Suprapubic skin (tissue), 4 donors: ENCODE results near the gene CCM2. TPM values are rescaled to one million over a fixed set of nuclear protein-coding genes. Genes with fewer than 3 reads are reported as not detected.

ENCODE experiments used
- DNase-seq, 2 donors: peaks; one replicate each; pipeline ENCODE4 v3.0.0-alpha.2; 2019; ENCODE audit warnings: low spot score in 2 of 2
- H3K27ac ChIP-seq: fragments of 200-600 bp; sonication (generic); one replicate; pipeline ENCODE4 v1.5.1; 2019
- H3K27me3 ChIP-seq: fragments of 200-600 bp; sonication (generic); one replicate; pipeline ENCODE4 v1.5.1; 2019
- H3K36me3 ChIP-seq: fragments of 200-600 bp; sonication (generic); one replicate; pipeline ENCODE4 v1.5.1; 2019
- H3K4me1 ChIP-seq: fragments of 200-600 bp; sonication (generic); one replicate; pipeline ENCODE4 v1.5.1; 2019
- H3K4me3 ChIP-seq: fragments of 200-600 bp; sonication (generic); one replicate; pipeline ENCODE4 v1.5.1; 2019; ENCODE audit warnings: mild to moderate bottlenecking
- H3K9me3 ChIP-seq: fragments of 200-600 bp; sonication (generic); one replicate; pipeline ENCODE4 v1.5.1; 2019
- EP300 ChIP-seq: sonication (generic); formaldehyde crosslinking; IDR thresholded peaks from one replicate; pipeline ENCODE4 v1.6.1; 2017; ENCODE audit warnings: antibody characterized with exemption
- POLR2A ChIP-seq, 2 donors: fragments of 450-650 bp; IDR thresholded peaks; one replicate each; pipeline ENCODE4 v1.6.1; 2017; ENCODE audit warnings: antibody characterized with exemption in 2 of 2, mild to moderate bottlenecking in 2 of 2, moderate library complexity in 2 of 2
- POLR2AphosphoS5 ChIP-seq, 3 donors: sonication (generic); formaldehyde crosslinking; IDR thresholded peaks; one replicate each; pipeline ENCODE4 v1.6.1; 2017; ENCODE audit warnings: antibody characterized with exemption in 3 of 3
- WGBS: methylation state at CpG from one replicate; pipeline ENCODE4 v1.1.5; 2018; 5-methylcytosine and 5-hydroxymethylcytosine counted together
- total RNA-seq, 4 donors: library from RNA; depleted of rRNA; stranded (reverse); fragments of >200 nt; gene quantifications; one replicate each; pipeline ENCODE4 v1.1.0, GENCODE V29; 2016
- TF ChIP-seq, protein P1 (sequence below), 2 donors: fragments of 200-600 bp in 1 of 2; fragments of 450-650 bp in 1 of 2; sonication (generic) in 1 of 2; IDR thresholded peaks; one replicate each; pipeline ENCODE4 v1.5.1; 2016 to 2019; ENCODE audit warnings: antibody characterized with exemption in 2 of 2, mild to moderate bottlenecking in 1 of 2, moderate library complexity in 1 of 2

Gene CCM2
- total RNA-seq, 4 donors from 2014 or later: 34.3 to 42.3 (median 35.9) TPM

DNA sequence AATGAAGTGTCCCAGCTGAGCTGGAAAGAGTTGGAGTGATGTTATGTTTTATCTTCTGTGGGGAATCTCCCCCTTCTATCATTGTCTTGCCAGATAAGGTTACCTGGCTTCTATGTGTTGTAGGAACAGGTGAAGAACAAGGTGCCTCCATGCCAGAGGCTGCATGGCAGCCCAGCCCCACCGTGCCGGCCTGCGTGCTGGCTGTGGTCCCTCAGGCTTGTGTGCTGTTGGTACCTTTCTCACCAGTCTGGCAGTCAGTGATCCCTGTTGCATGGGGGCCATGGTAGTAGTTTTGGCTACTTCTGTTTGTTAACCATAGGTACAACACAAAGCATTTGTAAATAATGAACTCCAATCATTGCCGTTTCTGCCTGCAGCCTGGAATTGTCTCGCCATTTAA is 37.9 kb downstream of the CCM2 start:
- Histone ChIP-seq H3K4me3 (no peak overlapping the region), H3K4me1 (peaks cover 50% of the 10 kb centered on the region), H3K9me3 (no peaks in the 10 kb centered on the region), H3K27me3 (no peaks in the 10 kb centered on the region), H3K36me3 (peaks cover 26% of the 10 kb centered on the region), H3K27ac (no peak overlapping the region)
- TF ChIP-seq POLR2A (IDR thresholded peaks at IDR 0.05) (no peak), POLR2AphosphoS5 (IDR thresholded peaks at IDR 0.05) (no peak), EP300 (no peak)
- TF ChIP-seq, protein P1, sequence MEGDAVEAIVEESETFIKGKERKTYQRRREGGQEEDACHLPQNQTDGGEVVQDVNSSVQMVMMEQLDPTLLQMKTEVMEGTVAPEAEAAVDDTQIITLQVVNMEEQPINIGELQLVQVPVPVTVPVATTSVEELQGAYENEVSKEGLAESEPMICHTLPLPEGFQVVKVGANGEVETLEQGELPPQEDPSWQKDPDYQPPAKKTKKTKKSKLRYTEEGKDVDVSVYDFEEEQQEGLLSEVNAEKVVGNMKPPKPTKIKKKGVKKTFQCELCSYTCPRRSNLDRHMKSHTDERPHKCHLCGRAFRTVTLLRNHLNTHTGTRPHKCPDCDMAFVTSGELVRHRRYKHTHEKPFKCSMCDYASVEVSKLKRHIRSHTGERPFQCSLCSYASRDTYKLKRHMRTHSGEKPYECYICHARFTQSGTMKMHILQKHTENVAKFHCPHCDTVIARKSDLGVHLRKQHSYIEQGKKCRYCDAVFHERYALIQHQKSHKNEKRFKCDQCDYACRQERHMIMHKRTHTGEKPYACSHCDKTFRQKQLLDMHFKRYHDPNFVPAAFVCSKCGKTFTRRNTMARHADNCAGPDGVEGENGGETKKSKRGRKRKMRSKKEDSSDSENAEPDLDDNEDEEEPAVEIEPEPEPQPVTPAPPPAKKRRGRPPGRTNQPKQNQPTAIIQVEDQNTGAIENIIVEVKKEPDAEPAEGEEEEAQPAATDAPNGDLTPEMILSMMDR (IDR thresholded peaks at IDR 0.05): no peak
- 83% methylated on average over 5 of the region's 5 CpGs for whole genome bisulfite sequencing
- DNase-seq: no peak

- Histone ChIP-seq H3K9me3 (no peaks in the 10 kb centered on the region), H3K36me3 (peaks cover 39% of the 10 kb centered on the region), H3K4me3 (no peak overlapping the region), H3K27ac (no peak overlapping the region), H3K27me3 (no peaks in the 10 kb centered on the region), H3K4me1 (peaks cover 38% of the 10 kb centered on the region)
- 61% methylated on average over 5 of the region's 5 CpGs for WGBS
- DNase-seq: no peak
- no peak for TF ChIP-seq POLR2A (IDR thresholded peaks at IDR 0.05)
Observed at GRCh38 chr7:45039106-45039505, 39.1 kb downstream of the CCM2 start.

DNA sequence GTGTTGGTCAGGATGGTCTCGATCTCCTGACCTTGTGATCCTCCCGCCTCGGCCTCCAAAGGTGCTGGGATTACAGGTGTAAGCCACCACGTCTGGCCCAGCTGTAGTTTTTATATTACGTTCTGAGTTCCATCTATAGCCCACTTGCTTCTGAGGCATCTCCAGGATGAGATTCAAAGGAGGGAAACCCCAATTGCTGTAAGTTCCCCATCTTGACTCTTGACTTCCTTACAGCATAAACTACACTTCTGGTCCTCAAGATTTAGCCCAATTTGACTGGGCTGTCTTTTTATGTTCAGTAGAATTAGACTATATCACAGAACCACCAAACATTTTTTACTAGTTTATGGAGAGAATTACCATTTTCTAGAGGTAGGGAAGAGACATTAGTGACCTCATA is 44.3 kb downstream of the CCM2 start:
- Histone ChIP-seq H3K36me3 (peaks cover 50% of the 10 kb centered on the region), H3K9me3 (no peaks in the 10 kb centered on the region), H3K4me1 (peaks cover under 1% of the 10 kb centered on the region), H3K27me3 (no peaks in the 10 kb centered on the region), H3K27ac (no peak overlapping the region), H3K4me3 (no peak overlapping the region)
- TF ChIP-seq EP300: no peak
- TF ChIP-seq POLR2A (IDR thresholded peaks at IDR 0.05): no peak
- TF ChIP-seq, protein P1 (IDR thresholded peaks at IDR 0.05): no peak
- no peak for TF ChIP-seq POLR2AphosphoS5 (IDR thresholded peaks at IDR 0.05)
- 93% methylated on average over 5 of the region's 5 CpGs for WGBS
- DNase-seq: no peak

DNA sequence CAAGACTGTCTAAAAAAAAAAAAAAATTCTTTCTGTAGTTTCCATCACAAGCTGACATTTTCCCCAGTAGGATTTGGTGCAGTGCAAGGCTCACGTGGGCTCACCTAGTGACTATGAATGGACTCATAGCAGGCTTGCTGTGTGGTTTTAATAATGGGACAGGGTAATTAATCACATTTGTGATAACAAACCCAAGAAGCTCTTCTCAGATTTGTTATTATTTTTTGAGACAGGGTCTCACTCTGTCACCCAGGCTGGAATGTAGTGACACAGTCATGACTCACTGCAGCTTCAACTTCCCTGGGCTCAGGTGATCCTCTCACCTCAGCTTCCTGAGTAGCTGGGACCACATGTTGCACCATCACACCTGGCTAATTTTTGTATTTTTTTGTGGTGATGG is 48.7 kb downstream of the CCM2 start:
- DNase-seq: peak in 1 of 2 donors; percentile 8
- TF ChIP-seq, protein P1 (IDR thresholded peaks at IDR 0.05): no peak
- TF ChIP-seq POLR2AphosphoS5 (IDR thresholded peaks at IDR 0.05): no peak
- TF ChIP-seq POLR2A (IDR thresholded peaks at IDR 0.05): no peak
- no peak for TF ChIP-seq EP300
- Histone ChIP-seq H3K4me3 (no peak overlapping the region), H3K9me3 (no peaks in the 10 kb centered on the region), H3K4me1 (no peaks in the 10 kb centered on the region), H3K27ac (no peak overlapping the region), H3K27me3 (no peaks in the 10 kb centered on the region), H3K36me3 (peaks cover 28% of the 10 kb centered on the region)
- WGBS: 92% methylated on average over 1 of the region's 1 CpG

DNA sequence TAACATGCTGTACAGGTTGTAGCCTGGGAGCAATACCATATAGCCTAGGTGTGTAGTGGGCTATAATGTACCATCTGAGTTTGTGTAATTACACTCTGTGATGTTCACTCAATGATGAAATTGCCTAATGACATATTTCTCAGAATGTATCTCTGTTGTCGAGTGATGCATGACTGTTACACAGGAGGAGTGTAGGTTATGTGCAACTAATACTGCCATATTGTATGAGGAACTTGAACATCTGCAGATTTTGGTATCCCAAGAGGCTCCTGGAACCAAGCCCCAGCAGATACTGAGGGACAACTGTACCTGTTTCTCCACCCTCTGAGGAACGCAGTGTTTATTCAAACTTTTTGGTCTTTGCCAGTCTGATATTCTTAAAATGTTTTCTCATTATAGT is 50.2 kb downstream of the CCM2 start:
- Histone ChIP-seq H3K9me3 (no peaks in the 10 kb centered on the region), H3K27me3 (no peaks in the 10 kb centered on the region), H3K36me3 (peaks cover 26% of the 10 kb centered on the region), H3K4me3 (no peak overlapping the region), H3K4me1 (no peaks in the 10 kb centered on the region), H3K27ac (no peak overlapping the region)
- TF ChIP-seq, protein P1 (IDR thresholded peaks at IDR 0.05): no peak
- TF ChIP-seq EP300: no peak
- no peak for TF ChIP-seq POLR2AphosphoS5 (IDR thresholded peaks at IDR 0.05)
- no peak for TF ChIP-seq POLR2A (IDR thresholded peaks at IDR 0.05)
- no peak for DNase-seq
- 92% methylated on average over 2 of the region's 2 CpGs for WGBS

GRCh38 chr7:45052011-45052410 is 52.0 kb downstream of the CCM2 start:
- H3K27ac ChIP-seq: no peak overlapping the region
- no peak for TF ChIP-seq POLR2A (IDR thresholded peaks at IDR 0.05)
- TF ChIP-seq EP300: no peak
- TF ChIP-seq, protein P1 (IDR thresholded peaks at IDR 0.05): no peak
- no peak for TF ChIP-seq POLR2AphosphoS5 (IDR thresholded peaks at IDR 0.05)
- no peaks in the 10 kb centered on the region for H3K27me3 ChIP-seq
- no peaks in the 10 kb centered on the region for H3K4me1 ChIP-seq
- no peak overlapping the region for H3K4me3 ChIP-seq
- no peaks in the 10 kb centered on the region for H3K9me3 ChIP-seq
- WGBS: 96% methylated on average over 3 of the region's 3 CpGs
- DNase-seq: peak in 1 of 2 donors; percentile 12
- peaks cover 19% of the 10 kb centered on the region for H3K36me3 ChIP-seq
